GM13976 (cell line): Measurements from ENCODE around the gene TUBA3E.
"Not testable (repeated sequence)": the region's sequence is repeated elsewhere in the genome, so short reads cannot be mapped to it uniquely, and the experiment has no call there.

Source experiments
- DNase-seq: peaks from one replicate; pipeline ENCODE4 v3.0.0; 2012; ENCODE audit warnings: low spot score
- CTCF ChIP-seq: IDR thresholded peaks from 2 replicates; pipeline ENCODE4 v1.5.1; 2012; ENCODE audit warnings: borderline replicate concordance, mild to moderate bottlenecking; ENCODE audit not compliant: insufficient read depth; ENCODE audit errors: extremely low read depth, missing control alignments, control extremely low read depth
- in situ Hi-C: fragments of 300-500 bp; cut with MboI; formaldehyde crosslinking; loops from one replicate; pipeline ENCODE4 v1.12.0; 2022; ENCODE audit warnings: low sequenced_read_pairs, mixed read lengths, inconsistent platforms; ENCODE audit not compliant: unreplicated experiment

Gene TUBA3E

DNA sequence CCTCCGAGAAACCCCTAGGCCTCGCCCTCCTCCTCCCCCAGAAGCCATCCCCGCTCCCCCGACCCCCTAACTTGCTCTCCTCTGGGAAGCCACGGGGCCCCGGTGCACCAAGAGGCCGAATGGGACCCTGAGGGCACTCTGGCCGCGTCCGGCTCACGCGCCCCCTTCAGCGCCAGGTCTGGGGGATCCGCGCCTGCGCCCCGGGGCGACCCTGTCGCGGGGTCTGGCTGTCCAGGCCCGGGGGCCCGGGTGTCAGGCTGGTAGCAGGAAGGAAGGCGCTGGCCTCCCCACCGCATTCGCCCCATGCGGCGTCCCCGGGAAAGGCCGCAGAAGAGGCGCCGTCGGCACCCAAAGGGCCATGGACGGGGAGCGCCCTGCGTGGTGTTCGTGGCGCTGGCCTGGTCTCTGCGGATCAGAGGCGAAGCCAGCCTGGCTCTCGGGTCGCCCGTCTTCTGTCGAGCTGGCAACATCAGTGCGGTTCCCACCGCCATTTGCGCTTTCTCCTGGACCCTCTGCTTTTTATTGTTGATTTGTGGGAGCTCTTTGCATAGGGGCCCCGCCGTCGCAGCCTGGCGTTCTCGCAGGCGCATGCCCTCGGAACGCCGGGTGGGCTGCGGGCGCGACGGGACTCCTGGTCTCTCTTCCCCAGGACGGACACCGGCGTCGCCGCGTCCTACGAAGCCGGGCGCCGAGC is 30.4 kb upstream of the TUBA3E start:
- in situ Hi-C loops, DNase-seq: not testable (repeated sequence)

- in situ Hi-C loops, DNase-seq: not testable (repeated sequence)
Measured at GRCh38 chr2:130228005-130228404, 29.8 kb upstream of the TUBA3E start.

DNA sequence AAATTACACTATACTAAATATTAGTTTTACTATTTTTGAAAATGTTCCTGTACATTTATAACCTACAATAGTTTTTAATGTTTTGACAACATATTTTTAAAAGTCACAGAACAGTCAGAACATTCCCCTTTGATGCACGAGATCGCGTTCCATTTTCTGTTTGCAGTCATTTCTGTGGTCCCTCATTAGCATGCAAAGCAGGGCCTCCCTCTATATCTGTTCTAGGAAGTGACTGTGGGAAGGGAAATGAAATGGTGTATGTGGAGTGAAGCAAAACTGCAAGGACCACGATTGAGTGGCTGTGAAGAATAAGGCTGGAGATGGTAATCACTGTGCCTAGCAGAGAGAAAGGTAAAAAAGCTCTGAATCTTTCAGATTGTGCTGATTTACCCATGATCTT is 24.3 kb upstream of the TUBA3E start:
- in situ Hi-C loops = not testable (repeated sequence)

GRCh38 chr2:130220505-130220904 is 22.3 kb upstream of the TUBA3E start:
- DNase-seq, in situ Hi-C loops: not testable (repeated sequence)

More for the DNA sequence above, 24.3 kb upstream of the TUBA3E start:
- DNase-seq = not testable (repeated sequence)

- in situ Hi-C loops, DNase-seq: not testable (repeated sequence)
Measured at GRCh38 chr2:130219147-130219546, 20.9 kb upstream of the TUBA3E start.

- DNase-seq, in situ Hi-C loops: not testable (repeated sequence)
Measured at GRCh38 chr2:130207051-130207450, 8.8 kb upstream of the TUBA3E start.

GRCh38 chr2:130203150-130203549 is 4.9 kb upstream of the TUBA3E start:
- DNase-seq, in situ Hi-C loops: not testable (repeated sequence)

DNA sequence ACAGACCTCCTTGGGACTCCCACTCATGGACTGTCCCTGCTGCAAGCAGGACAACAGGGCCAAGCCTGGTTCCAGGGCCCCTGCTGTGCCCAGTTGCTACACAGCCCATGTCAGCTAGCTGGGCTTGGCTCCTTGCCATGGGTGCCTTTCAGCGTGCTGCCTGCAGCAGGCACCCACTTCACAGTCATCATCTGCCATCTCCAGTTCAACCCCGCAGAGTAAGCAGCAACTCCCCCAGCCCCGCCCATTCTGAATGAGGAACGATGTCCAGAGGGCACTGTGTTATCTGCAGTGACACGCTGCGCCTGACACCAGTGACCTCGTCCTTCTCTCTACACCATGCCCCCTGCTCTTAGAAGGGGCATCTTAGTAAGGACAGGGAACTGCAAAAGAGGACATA is 4.3 kb upstream of the TUBA3E start:
- in situ Hi-C loops, DNase-seq: not testable (repeated sequence)

GRCh38 chr2:130196052-130196451 is 2.2 kb downstream of the TUBA3E start:
- in situ Hi-C loops = loop anchor here (25.0 kb wide), 1 partner anchor 141 kb away; the partner anchor contains the start of gene IMP4

DNA sequence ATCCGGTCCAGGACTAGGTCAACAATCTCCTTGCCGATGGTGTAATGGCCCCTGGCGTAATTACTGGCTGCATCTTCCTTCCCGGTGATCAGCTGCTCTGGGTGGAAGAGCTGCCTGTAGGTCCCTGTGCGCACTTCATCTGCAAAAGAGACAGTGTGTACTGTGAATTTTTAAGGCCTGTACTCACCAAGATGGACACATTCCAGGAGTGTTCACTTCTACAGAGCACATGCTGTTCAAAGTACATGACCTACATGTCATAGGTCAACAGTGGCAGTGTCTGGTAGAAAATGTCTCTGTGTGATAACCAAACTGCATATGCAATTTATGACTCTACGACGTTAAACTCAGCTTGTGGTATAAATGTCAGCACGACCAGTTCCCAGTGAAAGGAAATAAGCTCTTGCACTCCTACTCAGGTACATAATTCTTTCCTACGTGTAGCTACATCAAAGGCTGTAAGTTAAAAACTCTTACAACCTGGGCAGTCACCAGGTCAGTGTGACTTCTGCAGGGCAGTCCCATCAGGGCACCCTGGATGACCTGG is 3.1 kb downstream of the TUBA3E start:
- not testable (repeated sequence) for DNase-seq
- in situ Hi-C loops = loop anchor here (25.0 kb wide), 1 partner anchor 142 kb away; the partner anchor contains the start of gene IMP4

More at GRCh38 chr2:130196052-130196451, 2.2 kb downstream of the TUBA3E start:
- DNase-seq = not testable (repeated sequence)

DNA sequence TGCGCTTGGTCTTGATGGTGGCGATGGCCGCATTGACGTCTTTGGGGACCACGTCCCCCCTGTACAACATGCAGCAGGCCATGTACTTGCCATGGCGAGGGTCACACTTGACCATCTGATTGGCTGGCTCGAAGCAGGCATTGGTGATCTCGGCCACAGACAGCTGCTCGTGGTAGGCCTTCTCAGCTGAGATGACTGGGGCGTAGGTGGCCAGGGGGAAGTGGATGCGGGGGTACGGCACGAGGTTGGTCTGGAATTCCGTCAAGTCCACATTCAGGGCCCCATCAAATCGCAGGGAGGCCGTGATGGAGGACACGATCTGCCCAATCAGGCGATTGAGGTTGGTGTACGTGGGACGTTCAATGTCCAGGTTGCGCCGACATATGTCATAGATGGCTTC is 4.4 kb downstream of the TUBA3E start:
- in situ Hi-C loops = loop anchor here (25.0 kb wide), 1 partner anchor 143 kb away; the partner anchor contains the start of gene IMP4
- DNase-seq = not testable (repeated sequence)

DNA sequence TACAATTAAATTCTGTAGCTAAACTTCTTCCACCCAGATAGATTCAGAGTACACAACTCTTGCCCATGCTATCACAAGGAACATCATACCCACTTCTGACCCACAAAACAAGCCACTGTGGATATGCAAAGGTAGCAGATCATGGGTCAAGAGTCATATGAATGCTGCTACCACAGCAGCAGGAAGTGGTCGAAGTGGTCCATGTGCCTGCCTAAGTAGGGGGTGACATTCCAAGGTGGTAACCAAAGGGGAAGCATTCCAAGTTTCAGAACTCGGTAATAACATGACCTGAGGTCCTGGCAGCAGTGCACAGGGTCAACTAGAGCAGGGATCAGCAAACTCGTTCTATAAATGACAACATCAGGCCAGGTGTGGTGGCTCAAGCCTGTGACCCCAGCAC is 5.8 kb downstream of the TUBA3E start:
- not testable (repeated sequence) for DNase-seq
- in situ Hi-C loops = loop anchor here (25.0 kb wide), 1 partner anchor 145 kb away; the partner anchor contains the start of gene IMP4

DNA sequence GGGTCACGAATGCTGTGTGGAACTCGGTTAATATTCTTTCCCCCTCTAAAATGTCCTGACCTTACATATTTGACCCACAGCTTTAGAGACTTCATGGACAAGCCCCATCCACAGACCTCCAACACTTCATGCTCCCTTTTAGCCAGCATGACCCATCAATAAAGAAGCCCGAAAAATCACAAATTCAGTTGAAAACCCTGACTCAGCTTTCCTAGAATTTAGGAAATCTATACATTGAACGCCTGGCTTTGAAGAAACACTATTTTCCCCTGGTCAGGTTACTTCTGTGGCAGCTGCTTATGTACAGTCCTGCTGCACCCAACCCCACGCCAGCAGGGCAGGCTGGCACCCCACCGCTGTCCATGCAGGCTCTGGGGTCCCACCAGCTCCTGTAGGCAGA is 6.9 kb downstream of the TUBA3E start:
- in situ Hi-C loops = loop anchor here (25.0 kb wide), 1 partner anchor 146 kb away; the partner anchor contains the start of gene IMP4
- DNase-seq = not testable (repeated sequence)

- in situ Hi-C loops = loop anchor here (25.0 kb wide), 1 partner anchor 147 kb away; the partner anchor contains the start of gene IMP4
- no peak for TF ChIP-seq CTCF
- DNase-seq = no peak
Measured at GRCh38 chr2:130190237-130190636, 8.0 kb downstream of the TUBA3E start.

DNA sequence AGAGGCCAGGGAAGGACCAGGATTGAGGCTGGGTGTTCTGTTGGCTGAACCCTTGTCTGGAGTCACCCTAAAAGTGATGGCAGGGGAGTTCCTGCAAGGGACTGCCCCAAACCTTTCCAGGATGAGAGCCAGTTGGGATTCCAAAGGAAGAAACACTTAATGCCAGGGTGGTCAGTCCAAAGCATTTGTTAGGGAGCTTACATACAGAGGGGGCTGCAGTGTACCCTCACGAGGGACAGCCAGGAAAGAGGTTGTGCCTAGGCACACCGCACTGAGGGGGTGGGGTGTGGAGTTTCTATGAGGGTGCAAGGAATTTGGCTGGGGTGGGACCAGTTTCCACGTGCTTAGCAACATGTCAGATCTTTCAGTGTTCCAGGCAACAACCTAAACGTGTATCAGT is 9.3 kb downstream of the TUBA3E start:
- in situ Hi-C loops = loop anchor here (25.0 kb wide), 1 partner anchor 148 kb away; the partner anchor contains the start of gene IMP4
- not testable (repeated sequence) for DNase-seq

- in situ Hi-C loops = loop anchor here (25.0 kb wide), 1 partner anchor 149 kb away; the partner anchor contains the start of gene IMP4
Measured at GRCh38 chr2:130187859-130188792, 10.1 kb downstream of the TUBA3E start.

More at GRCh38 chr2:130187859-130188792, 10.1 kb downstream of the TUBA3E start:
- DNase-seq = not testable (repeated sequence)
